Esophagus squamous epithelium (tissue), 4 donors: ENCODE data around the gene CLCN2.
A peak's percentile ranks its signal among the peaks of the same experiment; 100 is the strongest.

Source experiments
- POLR2A ChIP-seq, 4 donors: fragments of 450-650 bp; IDR thresholded peaks; one replicate each; pipeline ENCODE4 v1.6.1; 2017; ENCODE audit warnings: antibody characterized with exemption in 4 of 4, mild to moderate bottlenecking in 4 of 4, moderate library complexity in 3 of 4
- TF ChIP-seq, protein P1 (sequence below), 6 experiments: fragments of 450-650 bp in 4 of 6; fragments of 200-600 bp in 2 of 6; sonication (generic) in 2 of 6; IDR thresholded peaks; one replicate each; pipeline ENCODE4 v1.5.1; 2016 to 2019; ENCODE audit warnings: antibody characterized with exemption in 6 of 6, mild to moderate bottlenecking in 4 of 6, moderate library complexity in 4 of 6

DNA sequence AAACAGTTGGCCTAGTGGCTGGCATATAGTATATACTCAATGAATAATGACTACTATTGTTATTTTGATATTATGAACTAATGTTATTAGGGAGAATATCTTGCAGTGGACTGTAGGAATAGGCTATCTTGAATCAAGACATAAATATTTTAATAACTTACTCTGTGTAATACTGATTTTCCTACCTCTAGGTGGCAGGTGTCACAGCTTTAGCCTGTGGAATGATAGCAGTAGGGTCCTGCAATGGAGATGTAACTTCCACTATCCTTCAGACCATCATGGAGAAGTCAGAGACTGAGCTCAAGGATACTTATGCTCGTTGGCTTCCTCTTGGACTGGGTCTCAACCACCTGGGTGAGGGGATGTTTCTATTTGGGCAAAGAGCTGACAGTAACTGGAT is 55.8 kb downstream of the CLCN2 start:
- TF ChIP-seq, protein P1, sequence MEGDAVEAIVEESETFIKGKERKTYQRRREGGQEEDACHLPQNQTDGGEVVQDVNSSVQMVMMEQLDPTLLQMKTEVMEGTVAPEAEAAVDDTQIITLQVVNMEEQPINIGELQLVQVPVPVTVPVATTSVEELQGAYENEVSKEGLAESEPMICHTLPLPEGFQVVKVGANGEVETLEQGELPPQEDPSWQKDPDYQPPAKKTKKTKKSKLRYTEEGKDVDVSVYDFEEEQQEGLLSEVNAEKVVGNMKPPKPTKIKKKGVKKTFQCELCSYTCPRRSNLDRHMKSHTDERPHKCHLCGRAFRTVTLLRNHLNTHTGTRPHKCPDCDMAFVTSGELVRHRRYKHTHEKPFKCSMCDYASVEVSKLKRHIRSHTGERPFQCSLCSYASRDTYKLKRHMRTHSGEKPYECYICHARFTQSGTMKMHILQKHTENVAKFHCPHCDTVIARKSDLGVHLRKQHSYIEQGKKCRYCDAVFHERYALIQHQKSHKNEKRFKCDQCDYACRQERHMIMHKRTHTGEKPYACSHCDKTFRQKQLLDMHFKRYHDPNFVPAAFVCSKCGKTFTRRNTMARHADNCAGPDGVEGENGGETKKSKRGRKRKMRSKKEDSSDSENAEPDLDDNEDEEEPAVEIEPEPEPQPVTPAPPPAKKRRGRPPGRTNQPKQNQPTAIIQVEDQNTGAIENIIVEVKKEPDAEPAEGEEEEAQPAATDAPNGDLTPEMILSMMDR (IDR thresholded peaks at IDR 0.05), result peak in 3 of 6 experiments; percentile 18 to 44 (median 37)
- TF ChIP-seq POLR2A (IDR thresholded peaks at IDR 0.05), result no peak
